K562 (cell line): ENCODE results near the gene DLL4.

Source experiments
- TF ChIP-seq, protein P1 (sequence below): fragments of 250-450 bp; sonication (Bioruptor Pico); IDR thresholded peaks from 2 replicates; pipeline ENCODE4 v1.5.0; 2022; ENCODE audit warnings: mild to moderate bottlenecking
- TF ChIP-seq, protein P2 (sequence below): sonication (generic); formaldehyde crosslinking; IDR thresholded peaks from 2 replicates; pipeline ENCODE4 v1.8.0; 2022; ENCODE audit warnings: missing genetic modification reagents, mild to moderate bottlenecking, borderline replicate concordance

DNA sequence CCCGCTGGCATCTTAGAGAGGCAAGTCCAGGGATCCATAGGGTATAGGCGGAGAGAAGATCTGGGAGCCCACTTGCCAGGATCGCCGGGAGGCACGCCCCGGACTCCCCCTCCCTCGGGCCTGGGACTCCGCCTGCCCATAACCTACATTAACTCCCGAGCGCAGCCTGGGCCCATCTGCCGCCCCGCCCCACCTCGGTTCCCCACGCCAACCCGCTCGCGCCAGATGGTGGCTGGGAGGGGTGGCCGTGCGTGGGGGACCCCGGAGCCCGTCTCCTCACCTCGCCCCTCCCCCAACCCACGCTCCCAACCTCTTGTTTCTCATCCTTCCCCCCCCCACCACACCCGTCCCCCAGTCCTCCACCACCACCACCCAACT lies 1.7 kb upstream of the DLL4 start:
- TF ChIP-seq, protein P1, sequence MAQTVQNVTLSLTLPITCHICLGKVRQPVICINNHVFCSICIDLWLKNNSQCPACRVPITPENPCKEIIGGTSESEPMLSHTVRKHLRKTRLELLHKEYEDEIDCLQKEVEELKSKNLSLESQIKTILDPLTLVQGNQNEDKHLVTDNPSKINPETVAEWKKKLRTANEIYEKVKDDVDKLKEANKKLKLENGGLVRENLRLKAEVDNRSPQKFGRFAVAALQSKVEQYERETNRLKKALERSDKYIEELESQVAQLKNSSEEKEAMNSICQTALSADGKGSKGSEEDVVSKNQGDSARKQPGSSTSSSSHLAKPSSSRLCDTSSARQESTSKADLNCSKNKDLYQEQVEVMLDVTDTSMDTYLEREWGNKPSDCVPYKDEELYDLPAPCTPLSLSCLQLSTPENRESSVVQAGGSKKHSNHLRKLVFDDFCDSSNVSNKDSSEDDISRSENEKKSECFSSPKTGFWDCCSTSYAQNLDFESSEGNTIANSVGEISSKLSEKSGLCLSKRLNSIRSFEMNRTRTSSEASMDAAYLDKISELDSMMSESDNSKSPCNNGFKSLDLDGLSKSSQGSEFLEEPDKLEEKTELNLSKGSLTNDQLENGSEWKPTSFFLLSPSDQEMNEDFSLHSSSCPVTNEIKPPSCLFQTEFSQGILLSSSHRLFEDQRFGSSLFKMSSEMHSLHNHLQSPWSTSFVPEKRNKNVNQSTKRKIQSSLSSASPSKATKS (CRISPR knock-in tag), result no peak
- TF ChIP-seq, protein P2, sequence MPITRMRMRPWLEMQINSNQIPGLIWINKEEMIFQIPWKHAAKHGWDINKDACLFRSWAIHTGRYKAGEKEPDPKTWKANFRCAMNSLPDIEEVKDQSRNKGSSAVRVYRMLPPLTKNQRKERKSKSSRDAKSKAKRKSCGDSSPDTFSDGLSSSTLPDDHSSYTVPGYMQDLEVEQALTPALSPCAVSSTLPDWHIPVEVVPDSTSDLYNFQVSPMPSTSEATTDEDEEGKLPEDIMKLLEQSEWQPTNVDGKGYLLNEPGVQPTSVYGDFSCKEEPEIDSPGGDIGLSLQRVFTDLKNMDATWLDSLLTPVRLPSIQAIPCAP (CRISPR knock-in tag), result no peak
